ENCODE results near the gene ST7. TPM values are rescaled to one million over a fixed set of nuclear protein-coding genes. Genes with fewer than 3 reads are reported as not detected.

ST7 gene
- total and polyA plus RNA-seq, 2 donors (not counting 1 experiment from before 2014, with no cell fraction given): 2.3 to 4.6 TPM

DNA sequence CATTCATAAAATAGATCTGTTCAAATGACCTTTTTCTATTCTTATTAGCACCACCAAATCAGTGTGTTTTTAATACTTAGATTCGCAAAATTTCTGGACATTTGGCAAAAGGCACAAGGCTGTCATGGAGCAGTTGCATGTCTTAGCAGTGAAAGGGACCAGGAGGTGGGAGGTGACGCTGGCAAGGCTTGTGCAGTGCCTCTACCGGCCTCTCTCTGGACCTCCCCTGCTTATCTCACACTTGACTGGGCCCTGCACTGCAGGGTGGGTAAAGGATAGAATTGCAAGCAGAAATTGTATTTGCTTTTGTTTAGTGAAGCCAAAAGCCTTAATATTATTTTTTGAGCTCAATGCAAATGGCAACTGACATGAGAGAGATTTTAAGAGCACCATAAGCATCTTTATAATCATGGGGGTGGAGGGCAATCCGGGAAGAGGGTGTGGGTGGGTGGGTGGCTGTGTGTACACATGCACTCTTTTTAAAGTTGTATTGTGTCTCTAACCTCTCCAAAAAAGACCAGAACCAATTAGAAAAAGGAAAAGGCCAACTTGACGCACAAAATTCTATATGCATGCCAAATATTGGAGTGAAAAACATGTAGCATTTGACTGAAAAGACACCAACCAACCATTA lies 263.3 kb downstream of the ST7 start:
- DNase-seq (no peak), ATAC-seq (ENCODE audit: low read depth) (no peak)
- Histone ChIP-seq H3K27ac (ENCODE audit: low read length in 2 of 2) (no peak overlapping the region), H3K36me3 (replicated peaks in 1 of 2; ENCODE audit: control extremely low read depth in 1 of 2, control insufficient read depth in 1 of 2, extremely low read depth in 1 of 2, insufficient read depth in 2 of 2, low read length in 1 of 2) (no peaks in the 10 kb centered on the region), H3K9ac (ENCODE audit: low read length) (no peak overlapping the region), H4K20me1 (ENCODE audit: control insufficient read depth, insufficient read depth, low read length, poor library complexity, severe bottlenecking) (no peaks in the 10 kb centered on the region), H3K79me2 (ENCODE audit: control insufficient read depth, insufficient read depth, low read length) (no peaks in the 10 kb centered on the region), H2AFZ (ENCODE audit: insufficient read depth, low read depth, low read length, poor library complexity, severe bottlenecking) (no peak overlapping the region), H3K4me2 (replicated peaks; ENCODE audit: low read depth, low read length, poor library complexity, severe bottlenecking) (no peak overlapping the region), H3K9me3 (ENCODE audit: control extremely low read depth in 1 of 3, control insufficient read depth in 2 of 3, insufficient read depth in 1 of 3, low read length in 2 of 3) (no peaks in the 10 kb centered on the region), H3K4me1 (ENCODE audit: control insufficient read depth in 2 of 2, insufficient read depth in 2 of 2, low read length in 2 of 2) (no peaks in the 10 kb centered on the region), H3K27me3 (replicated peaks in 1 of 4; ENCODE audit: control extremely low read depth in 1 of 4, control insufficient read depth in 3 of 4, insufficient read depth in 4 of 4, low read length in 3 of 4) (no peaks in the 10 kb centered on the region), H3K4me3 (ENCODE audit: control extremely low read depth in 1 of 5, extremely low read depth in 1 of 5, insufficient read depth in 1 of 5, low read depth in 2 of 5, low read length in 4 of 5) (no peak overlapping the region)
- intact Hi-C loops (cut with micrococcal nuclease): no loop called here
- H3K9me3 Mint-ChIP-seq (ENCODE audit: insufficient read depth): no peaks in the 10 kb centered on the region
- WGBS (ENCODE audit: insufficient coverage): 100% methylated on average over 1 of the region's 5 CpGs
- no peak overlapping the region for H3K27ac Mint-ChIP-seq
- no peaks in the 10 kb centered on the region for H3K27me3 Mint-ChIP-seq
- POLR2A ChIA-PET: no interaction called here
- H3K4me3 Mint-ChIP-seq: no peak overlapping the region
- no peak for TF ChIP-seq EZH2 (IDR thresholded peaks at IDR 0.05; ENCODE audit: borderline replicate concordance, insufficient read depth, low read depth, low read length, poor library complexity, severe bottlenecking)
- TF ChIP-seq, protein P1, sequence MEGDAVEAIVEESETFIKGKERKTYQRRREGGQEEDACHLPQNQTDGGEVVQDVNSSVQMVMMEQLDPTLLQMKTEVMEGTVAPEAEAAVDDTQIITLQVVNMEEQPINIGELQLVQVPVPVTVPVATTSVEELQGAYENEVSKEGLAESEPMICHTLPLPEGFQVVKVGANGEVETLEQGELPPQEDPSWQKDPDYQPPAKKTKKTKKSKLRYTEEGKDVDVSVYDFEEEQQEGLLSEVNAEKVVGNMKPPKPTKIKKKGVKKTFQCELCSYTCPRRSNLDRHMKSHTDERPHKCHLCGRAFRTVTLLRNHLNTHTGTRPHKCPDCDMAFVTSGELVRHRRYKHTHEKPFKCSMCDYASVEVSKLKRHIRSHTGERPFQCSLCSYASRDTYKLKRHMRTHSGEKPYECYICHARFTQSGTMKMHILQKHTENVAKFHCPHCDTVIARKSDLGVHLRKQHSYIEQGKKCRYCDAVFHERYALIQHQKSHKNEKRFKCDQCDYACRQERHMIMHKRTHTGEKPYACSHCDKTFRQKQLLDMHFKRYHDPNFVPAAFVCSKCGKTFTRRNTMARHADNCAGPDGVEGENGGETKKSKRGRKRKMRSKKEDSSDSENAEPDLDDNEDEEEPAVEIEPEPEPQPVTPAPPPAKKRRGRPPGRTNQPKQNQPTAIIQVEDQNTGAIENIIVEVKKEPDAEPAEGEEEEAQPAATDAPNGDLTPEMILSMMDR (IDR thresholded peaks at IDR 0.05): no peak
- H3K4me1 Mint-ChIP-seq: no peaks in the 10 kb centered on the region
- CTCF ChIA-PET: no interaction called here

DNA sequence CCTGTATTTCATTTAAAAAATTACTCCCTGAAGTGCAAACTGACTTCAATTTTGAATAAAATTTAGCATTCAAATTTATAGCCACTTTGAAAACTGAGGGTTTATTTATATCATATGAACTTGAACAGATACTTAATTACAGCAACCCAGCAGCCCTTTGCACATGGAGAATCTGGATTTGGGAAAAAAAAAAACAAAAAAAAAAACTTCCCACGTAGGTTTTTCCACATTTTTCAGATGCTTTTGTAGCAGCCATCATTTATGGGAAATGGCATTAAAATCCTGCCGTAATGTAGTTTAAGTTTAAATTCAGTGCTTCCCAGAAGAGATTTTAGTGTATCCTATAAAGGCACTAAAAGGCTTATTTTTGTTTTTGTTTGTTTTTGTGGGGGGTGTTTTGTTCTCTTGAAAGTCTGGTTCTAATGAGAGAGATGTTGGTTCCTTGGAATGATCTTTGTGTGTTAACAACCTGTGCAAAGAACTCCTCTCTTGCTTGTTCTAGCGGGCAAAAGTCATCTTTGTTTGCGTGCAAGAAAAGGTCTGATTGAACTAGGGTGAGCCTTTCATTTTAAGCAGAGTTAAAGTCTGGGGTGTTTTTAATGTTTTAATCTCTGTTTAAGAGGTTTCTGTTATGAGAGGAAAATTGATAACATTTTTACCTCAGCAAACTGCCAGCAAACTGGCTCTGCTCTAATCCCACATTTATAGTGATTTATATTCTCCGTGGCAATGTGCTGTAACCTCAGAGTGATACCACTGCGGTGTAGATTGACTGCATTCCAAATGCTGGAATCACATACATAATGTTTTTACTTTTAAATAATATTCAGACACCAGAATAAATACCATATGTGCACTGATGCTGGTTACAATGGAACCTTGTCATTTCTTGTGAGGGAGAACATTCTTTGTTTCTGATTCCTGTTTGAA lies 264.1 kb downstream of the ST7 start:
- no peak for ATAC-seq (ENCODE audit: low read depth)
- no peak overlapping the region for H3K9ac ChIP-seq (ENCODE audit: low read length)

More for the DNA sequence above, 264.1 kb downstream of the ST7 start:
- no peak overlapping the region for H2AFZ ChIP-seq (ENCODE audit: insufficient read depth, low read depth, low read length, poor library complexity, severe bottlenecking)
- ChIA-PET CTCF (no interaction called here), POLR2A (no interaction called here)
- Mint-ChIP-seq H3K9me3 (ENCODE audit: insufficient read depth) (no peaks in the 10 kb centered on the region), H3K27me3 (no peaks in the 10 kb centered on the region), H3K4me3 (no peak overlapping the region), H3K4me1 (no peaks in the 10 kb centered on the region), H3K27ac (no peak overlapping the region)
- no peaks in the 10 kb centered on the region for H3K79me2 ChIP-seq (ENCODE audit: control insufficient read depth, insufficient read depth, low read length)
- no peaks in the 10 kb centered on the region for H3K27me3 ChIP-seq (replicated peaks in 1 of 4; ENCODE audit: control extremely low read depth in 1 of 4, control insufficient read depth in 3 of 4, insufficient read depth in 4 of 4, low read length in 3 of 4)
- H4K20me1 ChIP-seq (ENCODE audit: control insufficient read depth, insufficient read depth, low read length, poor library complexity, severe bottlenecking): no peaks in the 10 kb centered on the region
- WGBS (ENCODE audit: insufficient coverage): 100% methylated on average over 1 of the region's 6 CpGs
- TF ChIP-seq, protein P1 (IDR thresholded peaks at IDR 0.05): no peak
- TF ChIP-seq EZH2 (IDR thresholded peaks at IDR 0.05; ENCODE audit: borderline replicate concordance, insufficient read depth, low read depth, low read length, poor library complexity, severe bottlenecking): no peak
- no peak overlapping the region for H3K4me2 ChIP-seq (replicated peaks; ENCODE audit: low read depth, low read length, poor library complexity, severe bottlenecking)
- H3K4me3 ChIP-seq (ENCODE audit: control extremely low read depth in 1 of 5, extremely low read depth in 1 of 5, insufficient read depth in 1 of 5, low read depth in 2 of 5, low read length in 4 of 5): no peak overlapping the region
- no peaks in the 10 kb centered on the region for H3K9me3 ChIP-seq (ENCODE audit: control extremely low read depth in 1 of 3, control insufficient read depth in 2 of 3, insufficient read depth in 1 of 3, low read length in 2 of 3)
- intact Hi-C loops (cut with micrococcal nuclease): no loop called here
- H3K4me1 ChIP-seq (ENCODE audit: control insufficient read depth in 2 of 2, insufficient read depth in 2 of 2, low read length in 2 of 2): no peaks in the 10 kb centered on the region
- DNase-seq: no peak
- no peak overlapping the region for H3K27ac ChIP-seq (ENCODE audit: low read length in 2 of 2)
- no peaks in the 10 kb centered on the region for H3K36me3 ChIP-seq (replicated peaks in 1 of 2; ENCODE audit: control extremely low read depth in 1 of 2, control insufficient read depth in 1 of 2, extremely low read depth in 1 of 2, insufficient read depth in 2 of 2, low read length in 1 of 2)
